GM12873 (cell line): ENCODE data around the gene KNDC1.

Source experiments
- CTCF ChIP-seq: IDR thresholded peaks from 2 replicates; pipeline ENCODE4 v1.5.1; 2012; ENCODE audit warnings: low read depth, mild to moderate bottlenecking, moderate library complexity, low read length, control low read depth; ENCODE audit not compliant: insufficient read depth; ENCODE audit errors: missing control alignments

KNDC1 gene

GRCh38 chr10:133230044-133230361, 70.0 kb downstream of the KNDC1 start, which contains the start of gene UTF1:
Gene UTF1 (plus strand): TSS chr10:133230217. CDS start chr10:133230289, 72 bp downstream.
- TF ChIP-seq CTCF, result no peak

- TF ChIP-seq CTCF, result no peak
These were observed 70.6 kb downstream of the KNDC1 start for GRCh38 chr10:133230387-133231195.

GRCh38 chr10:133231244-133231945, 71.4 kb downstream of the KNDC1 start:
- no peak for TF ChIP-seq CTCF

- TF ChIP-seq CTCF, result no peak
These were observed 72.0 kb downstream of the KNDC1 start for GRCh38 chr10:133231946-133232574.

GRCh38 chr10:133235265-133235855, 75.3 kb downstream of the KNDC1 start:
- TF ChIP-seq CTCF, result no peak

- TF ChIP-seq CTCF, result no peak
These were observed 75.9 kb downstream of the KNDC1 start for GRCh38 chr10:133235932-133236331.
